OCI-LY7 (cell line): Measurements from ENCODE around the gene DPH1. TPM values are rescaled to one million over a fixed set of nuclear protein-coding genes. Genes with fewer than 3 reads are reported as not detected.

Experiments
- BruUV-seq: library from RNA; stranded (reverse); fragments of 400-500 nt; replicated peaks from 2 replicates; lab custom pipeline; 2021; lab: Mats Ljungman, UMichigan
- CTCF ChIA-PET: fragments of 300-600 bp; sonication (Branson Sonifier 250); formaldehyde crosslinking; loops from one replicate; lab custom pipeline; 2022; ENCODE audit warnings: antibody characterized with exemption; ENCODE audit not compliant: unreplicated experiment; lab: Charles Lee
- POLR2A ChIA-PET: fragments of 300-600 bp; sonication (Branson Sonifier 250); formaldehyde crosslinking; loops from one replicate; lab custom pipeline; 2022; ENCODE audit warnings: antibody characterized with exemption; lab: Charles Lee
- DNase-seq: peaks from one replicate; pipeline ENCODE4 v3.0.0-alpha.2; 2015; ENCODE audit warnings: low spot score
- H2AFZ ChIP-seq: fragments of 200-600 bp; sonication (generic), shearing (Covaris generic); 2 replicates; pipeline ENCODE4 v1.6.1; 2014; ENCODE audit warnings: mild to moderate bottlenecking, antibody characterized with exemption, low read length, moderate library complexity
- H3K27ac ChIP-seq: fragments of 200-600 bp; sonication (generic); 2 replicates; pipeline ENCODE4 v1.5.1; 2014; ENCODE audit warnings: mixed run types, low read depth, mild to moderate bottlenecking, moderate library complexity, low read length, inconsistent platforms; ENCODE audit not compliant: poor library complexity, severe bottlenecking
- H3K36me3 ChIP-seq: fragments of 200-600 bp; sonication (generic); 2 replicates; pipeline ENCODE4 v1.6.1; 2014; ENCODE audit warnings: mild to moderate bottlenecking, antibody characterized with exemption, low read length, moderate library complexity, mixed read lengths; ENCODE audit not compliant: insufficient read depth
- H3K4me1 ChIP-seq: fragments of 200-600 bp; sonication (generic); 2 replicates; pipeline ENCODE4 v1.5.1; 2014; ENCODE audit warnings: mild to moderate bottlenecking, low read length; ENCODE audit not compliant: insufficient read depth, poor library complexity, severe bottlenecking
- H3K4me2 ChIP-seq: fragments of 200-600 bp; sonication (generic); 2 replicates; pipeline ENCODE4 v1.6.1; 2014; ENCODE audit warnings: mild to moderate bottlenecking, low read length
- H3K4me3 ChIP-seq: fragments of 200-600 bp; sonication (generic); 2 replicates; pipeline ENCODE4 v1.5.1; 2014; ENCODE audit warnings: mild to moderate bottlenecking, low read depth, low read length; ENCODE audit not compliant: poor library complexity, severe bottlenecking
- H3K79me2 ChIP-seq: fragments of 200-600 bp; sonication (generic); 2 replicates; pipeline ENCODE4 v1.6.1; 2016; ENCODE audit warnings: low read depth, mild to moderate bottlenecking, low read length, moderate library complexity, mixed read lengths; ENCODE audit not compliant: insufficient read depth
- H3K9me2 ChIP-seq: fragments of 200-600 bp; sonication (generic); 2 replicates; pipeline ENCODE4 v1.6.1; 2016; ENCODE audit warnings: mild to moderate bottlenecking, low read length, mixed read lengths; ENCODE audit not compliant: insufficient read depth
- H3K9me3 ChIP-seq: fragments of 200-600 bp; sonication (generic); 2 replicates; pipeline ENCODE4 v1.6.1; 2014; ENCODE audit warnings: mild to moderate bottlenecking, mixed run types, low read length, mixed read lengths
- H4K20me1 ChIP-seq: fragments of 200-600 bp; sonication (generic); 2 replicates; pipeline ENCODE4 v1.6.1; 2014; ENCODE audit warnings: mild to moderate bottlenecking, antibody characterized with exemption, low read length, moderate library complexity, mixed read lengths; ENCODE audit not compliant: insufficient read depth
- CTCF ChIP-seq: fragments of 200-600 bp; sonication (generic); conservative IDR thresholded peaks from 2 replicates; pipeline ENCODE4 v1.5.1; 2014; ENCODE audit warnings: mild to moderate bottlenecking, antibody characterized with exemption, low read length, moderate library complexity, mixed read lengths
- EZH2phosphoT487 ChIP-seq: fragments of 200-600 bp; sonication (generic); IDR thresholded peaks from 2 replicates; pipeline ENCODE4 v1.6.1; 2018; ENCODE audit warnings: low read depth, borderline replicate concordance, mild to moderate bottlenecking, mixed run types, antibody characterized with exemption, low read length, moderate library complexity, mixed read lengths
- intact Hi-C: fragments of 100-400 bp; cut with micrococcal nuclease; formaldehyde crosslinking; loops from one replicate; pipeline ENCODE4 v1.10.0; 2022; ENCODE audit not compliant: unreplicated experiment
- total RNA-seq, 2 experiments: library from RNA; depleted of rRNA in 1 of 2; stranded (reverse); fragments of >200 nt in 1 of 2; shearing (Covaris generic) in 1 of 2; gene quantifications; 2 replicates each; pipeline ENCODE4 v1.2.3, GENCODE V29; 2014 to 2022

Gene DPH1
- total RNA-seq, 2 experiments from 2014 or later, result 26.5 to 35.1 TPM

GRCh38 chr17:1989135-1989534 lies 40.8 kb upstream of the DPH1 start:
- no peaks in the 10 kb centered on the region for H3K79me2 ChIP-seq
- no peak for DNase-seq
- H3K9me3 ChIP-seq, result no peaks in the 10 kb centered on the region
- H3K36me3 ChIP-seq, result no peaks in the 10 kb centered on the region
- H3K9me2 ChIP-seq, result no peaks in the 10 kb centered on the region
- no peak overlapping the region for H3K27ac ChIP-seq
- H3K4me1 ChIP-seq, result no peaks in the 10 kb centered on the region
- H3K4me3 ChIP-seq, result no peak overlapping the region
- no peak overlapping the region for H3K4me2 ChIP-seq
- ChIA-PET CTCF (no interaction called here), POLR2A (no interaction called here)
- no peaks in the 10 kb centered on the region for H4K20me1 ChIP-seq
- no peak overlapping the region for H2AFZ ChIP-seq
- TF ChIP-seq CTCF (no peak), EZH2phosphoT487 (no peak)
- intact Hi-C loops, result no loop called here
- no TSS peak for BruUV-seq

- ChIA-PET CTCF (no interaction called here), POLR2A (interaction anchor here (0.8 kb wide), 1 partner anchor 360 kb away, joined by 5 read pairs; no protein-coding TSS in a partner anchor)
- H3K79me2 ChIP-seq, result no peaks in the 10 kb centered on the region
- H3K4me3 ChIP-seq, result no peak overlapping the region
- H3K9me3 ChIP-seq, result no peaks in the 10 kb centered on the region
- no peak overlapping the region for H2AFZ ChIP-seq
- TF ChIP-seq CTCF (no peak), EZH2phosphoT487 (no peak)
- intact Hi-C loops, result no loop called here
- no peak overlapping the region for H3K27ac ChIP-seq
- DNase-seq, result no peak
- no peaks in the 10 kb centered on the region for H4K20me1 ChIP-seq
- no peaks in the 10 kb centered on the region for H3K9me2 ChIP-seq
- no TSS peak for BruUV-seq
- H3K4me2 ChIP-seq, result no peak overlapping the region
- H3K4me1 ChIP-seq, result no peaks in the 10 kb centered on the region
- H3K36me3 ChIP-seq, result no peaks in the 10 kb centered on the region
Observed at GRCh38 chr17:1992541-1992940, 37.4 kb upstream of the DPH1 start.

- BruUV-seq, result no TSS peak
- CTCF ChIA-PET, result interaction anchor here (0.5 kb wide), 1 partner anchor 15 kb away, joined by 3 read pairs; no protein-coding TSS in a partner anchor
Observed at GRCh38 chr17:1994707-1995106, 35.2 kb upstream of the DPH1 start.

More at GRCh38 chr17:1994707-1995106, 35.2 kb upstream of the DPH1 start:
- Histone ChIP-seq H4K20me1 (no peaks in the 10 kb centered on the region), H3K27ac (no peak overlapping the region), H3K4me2 (no peak overlapping the region), H3K4me1 (no peaks in the 10 kb centered on the region), H3K36me3 (no peaks in the 10 kb centered on the region), H3K9me3 (no peaks in the 10 kb centered on the region), H3K79me2 (no peaks in the 10 kb centered on the region), H2AFZ (no peak overlapping the region), H3K4me3 (no peak overlapping the region), H3K9me2 (no peaks in the 10 kb centered on the region)
- no peak for DNase-seq
- TF ChIP-seq EZH2phosphoT487 (no peak), CTCF (no peak)
- POLR2A ChIA-PET, result no interaction called here
- intact Hi-C loops, result no loop called here
